GM19468 (cell line): Measurements from ENCODE around the gene FAM240B.

ENCODE experiments used
- ATAC-seq: cut with Tn5 transposase; IDR thresholded peaks from one replicate; pipeline ENCODE4 v1.9.1; 2021; ENCODE audit warnings: mild to moderate bottlenecking, moderate library complexity, moderate number of reproducible peaks; ENCODE audit not compliant: unreplicated experiment; ENCODE audit errors: extremely low read depth

FAM240B gene

DNA sequence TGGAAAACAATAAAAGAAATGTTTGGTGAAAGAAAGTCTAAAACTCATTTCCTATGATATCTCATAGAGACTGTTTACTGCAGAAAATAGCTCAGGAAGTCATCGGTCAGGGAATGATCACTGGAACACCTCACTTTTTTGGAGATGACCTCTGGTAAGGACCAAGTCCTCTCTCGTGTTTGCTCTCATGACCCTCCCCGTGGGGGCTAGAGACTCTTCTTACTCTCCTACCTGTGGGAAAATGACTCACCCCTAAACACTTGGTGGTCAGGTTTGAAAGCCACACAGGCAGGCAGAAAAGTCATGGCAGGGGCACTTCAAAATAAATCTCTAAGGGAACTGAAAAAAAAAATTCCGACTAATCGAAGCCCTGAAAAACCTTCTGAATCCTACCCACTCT, 48.2 kb downstream of the FAM240B start:
- no peak for ATAC-seq

DNA sequence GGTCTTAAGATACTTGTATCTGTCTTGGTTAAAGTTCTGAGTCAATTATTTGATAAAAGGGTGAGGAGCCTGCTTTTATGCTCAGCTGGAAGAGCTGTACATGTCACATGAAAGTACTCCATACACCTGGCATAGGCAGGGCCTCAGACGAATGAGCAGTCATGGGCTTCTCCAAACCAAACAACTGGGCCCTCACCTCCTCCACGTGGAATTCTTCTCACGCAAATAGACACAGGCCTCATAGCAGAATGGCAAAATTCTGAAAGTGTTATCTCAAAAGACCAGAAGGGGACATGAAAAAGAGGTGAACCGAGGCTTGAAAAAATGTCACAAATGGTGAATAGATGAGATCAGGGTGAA, 48.6 kb downstream of the FAM240B start:
- ATAC-seq = no peak

DNA sequence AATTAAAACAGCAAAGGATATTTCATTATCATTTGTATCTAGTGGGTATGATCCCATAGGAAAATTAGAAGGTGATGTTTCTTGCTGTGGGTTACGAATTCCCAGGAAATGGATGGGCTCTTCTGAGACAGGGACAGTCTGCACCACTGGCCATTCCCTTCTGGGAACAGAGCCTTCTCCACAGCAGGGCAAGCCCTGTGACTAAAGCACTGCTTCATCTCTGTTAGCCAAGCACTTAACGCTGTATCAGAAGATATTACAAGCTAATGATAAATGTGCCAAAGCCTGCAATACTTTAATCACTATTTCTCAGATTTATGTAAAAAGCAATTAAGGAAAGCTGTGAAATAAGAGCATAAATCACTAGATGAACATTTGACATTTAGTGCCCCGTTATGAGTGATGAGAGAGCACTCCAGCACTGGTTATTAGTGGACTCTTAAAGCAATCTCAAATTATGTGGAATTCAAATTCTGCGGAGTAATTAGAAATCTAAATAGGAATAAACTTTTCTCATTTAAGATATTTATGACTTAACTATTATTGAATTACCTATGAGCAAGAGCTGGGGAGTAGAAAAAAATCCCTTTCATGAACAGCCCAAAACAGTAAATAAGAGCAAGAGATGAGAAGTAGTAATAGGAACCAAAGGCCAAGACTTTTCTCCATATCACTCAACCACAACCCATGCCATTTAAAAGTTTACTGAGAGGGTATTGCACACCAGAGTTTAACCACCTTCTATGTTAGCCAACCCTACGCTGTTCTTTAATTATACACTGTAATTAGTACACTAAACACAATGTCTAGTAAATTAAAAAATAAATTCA, 49.2 kb downstream of the FAM240B start:
- no peak for ATAC-seq

DNA sequence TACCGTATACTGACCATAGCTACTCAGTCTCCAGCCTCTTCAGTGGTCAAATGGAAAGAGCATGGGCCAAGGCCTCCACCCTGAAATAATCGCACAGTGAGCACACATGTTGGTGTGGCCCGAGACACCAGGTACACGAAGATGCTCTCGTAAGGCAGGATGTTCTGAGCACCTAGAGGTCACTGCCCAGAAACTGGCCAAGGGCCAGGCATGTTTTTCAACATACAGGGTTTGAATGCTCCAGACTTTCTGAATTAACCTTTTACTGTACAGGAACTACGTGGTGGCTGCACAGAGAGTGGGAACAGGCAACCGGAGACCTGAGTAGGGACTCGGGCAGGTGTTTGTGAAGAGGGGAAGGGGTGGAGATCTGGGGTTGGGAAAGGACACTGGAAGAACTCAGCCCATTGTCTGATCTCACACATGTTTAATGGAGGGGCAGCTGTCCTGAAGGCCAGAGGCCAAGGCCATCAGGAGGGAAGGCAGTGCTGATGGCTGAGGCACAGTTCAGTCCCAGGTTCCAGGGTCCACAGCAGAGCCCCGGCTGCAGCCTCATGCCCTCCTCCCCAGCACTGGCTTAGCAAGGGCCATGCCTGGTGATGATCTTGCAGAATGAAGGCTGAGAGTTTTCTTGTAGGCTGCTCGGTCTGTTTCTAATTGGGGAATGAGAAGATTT, 51.0 kb downstream of the FAM240B start:
- ATAC-seq = no peak

DNA sequence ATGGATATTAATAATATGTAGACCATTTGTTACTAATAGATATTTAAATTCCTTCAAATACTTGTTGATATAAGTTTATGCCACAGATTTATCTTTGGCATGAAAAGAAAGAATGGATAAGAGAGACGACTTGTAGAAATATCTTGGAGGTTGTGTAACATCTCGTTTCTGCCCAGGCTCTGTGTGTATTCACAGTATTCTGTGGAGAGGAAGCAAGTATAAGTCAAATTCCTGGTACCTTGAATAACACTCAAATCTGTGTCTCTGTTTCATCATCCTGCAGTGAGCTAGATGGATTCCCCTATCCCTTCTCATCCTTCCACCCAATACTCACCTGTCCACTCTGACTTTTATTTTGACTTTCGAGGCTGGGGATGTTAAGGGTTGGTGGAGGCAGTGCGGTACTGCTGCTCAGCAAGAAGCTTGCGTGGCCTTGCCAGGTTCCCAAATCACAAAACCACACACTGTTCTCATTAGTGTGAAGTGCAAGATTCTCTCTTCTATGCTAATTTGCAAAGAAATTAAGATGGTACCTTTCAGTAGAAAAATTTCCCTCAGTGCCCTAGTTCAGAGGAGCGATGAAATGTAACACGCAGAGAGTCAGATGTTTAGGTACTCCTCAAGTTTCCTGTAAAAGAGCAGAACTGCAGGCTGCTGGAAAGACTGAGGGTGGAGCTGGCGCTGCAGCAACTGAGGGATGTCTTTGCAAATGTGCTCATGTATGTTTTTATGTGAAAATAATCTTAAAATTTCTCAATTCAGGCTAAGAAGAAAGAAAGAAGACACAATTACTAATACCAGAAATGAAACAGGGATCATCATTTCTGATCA, 57.0 kb downstream of the FAM240B start:
- ATAC-seq = no peak

DNA sequence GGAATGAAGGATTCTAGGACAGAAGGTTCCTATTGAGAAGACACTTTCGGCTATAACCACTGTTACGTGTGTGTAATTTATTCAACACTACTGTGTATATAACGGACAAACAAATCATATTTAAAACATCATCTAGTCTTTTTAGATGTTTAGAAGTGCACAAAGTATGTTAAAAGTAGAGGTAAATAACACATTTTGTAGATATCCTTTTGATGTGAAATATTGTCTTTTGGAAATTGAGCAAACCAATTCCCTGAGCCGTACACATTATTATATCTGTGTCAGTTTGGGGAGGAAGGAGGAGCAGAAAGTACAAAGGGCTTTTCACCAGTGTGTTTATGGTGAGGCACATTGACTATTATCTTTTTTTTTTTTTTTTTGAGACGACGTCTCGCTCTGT, 60.4 kb downstream of the FAM240B start:
- ATAC-seq = no peak

DNA sequence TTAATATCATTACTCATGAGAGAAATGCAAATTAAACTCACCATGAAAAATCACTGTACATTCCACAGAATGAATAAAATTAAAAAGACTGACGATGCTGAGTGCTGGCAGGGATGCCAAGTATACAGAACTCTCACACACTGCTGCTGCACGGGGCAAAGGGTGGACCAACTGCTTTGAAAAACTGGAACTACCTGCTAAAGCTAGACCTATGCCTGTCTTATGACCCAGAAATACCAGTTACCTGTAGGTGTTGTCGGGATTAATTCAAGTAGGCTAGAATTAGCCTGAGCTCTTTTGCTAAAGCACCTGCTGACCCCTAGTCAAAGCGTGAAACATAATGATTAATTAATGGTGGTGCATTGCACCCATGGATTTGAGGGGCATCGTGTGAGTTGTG, 63.0 kb downstream of the FAM240B start:
- no peak for ATAC-seq

DNA sequence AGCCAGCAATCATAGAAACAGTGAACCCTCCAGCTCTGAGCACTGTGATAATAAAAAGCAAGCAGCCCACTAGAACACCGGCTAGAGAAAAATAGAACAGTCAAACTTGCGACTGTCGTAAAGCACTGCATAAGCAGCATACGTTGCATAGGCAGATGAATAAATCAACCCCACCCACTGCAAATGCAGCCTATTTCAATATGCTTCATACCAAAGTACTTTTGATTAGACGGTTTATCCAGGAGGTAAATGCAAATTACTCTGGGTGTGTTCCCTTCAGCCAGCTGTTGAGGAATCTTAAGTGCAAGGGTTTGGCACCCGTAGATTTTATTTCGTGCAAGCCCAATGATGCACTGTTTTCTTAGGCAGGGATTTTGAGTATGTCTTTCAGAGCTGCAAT, 67.4 kb downstream of the FAM240B start:
- no peak for ATAC-seq

DNA sequence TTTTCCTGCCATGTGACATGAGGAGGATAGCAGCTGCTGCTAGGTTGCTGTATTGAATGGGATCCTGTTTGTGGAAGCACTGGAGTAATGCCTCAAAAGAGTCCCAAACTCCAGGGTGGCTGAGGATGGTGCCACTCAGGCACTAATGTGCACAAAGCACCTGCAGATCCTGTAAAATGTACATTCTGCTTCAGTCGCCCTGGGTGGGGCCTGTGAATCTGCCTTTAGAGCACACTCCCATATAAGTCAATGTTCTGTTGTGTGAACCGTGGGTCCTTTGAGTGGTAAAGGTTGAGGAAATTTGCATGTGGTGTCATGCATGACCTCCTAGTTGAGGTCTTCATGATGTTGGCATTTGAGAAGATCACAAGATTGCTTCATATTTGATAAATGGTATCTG, 67.9 kb downstream of the FAM240B start:
- no peak for ATAC-seq

DNA sequence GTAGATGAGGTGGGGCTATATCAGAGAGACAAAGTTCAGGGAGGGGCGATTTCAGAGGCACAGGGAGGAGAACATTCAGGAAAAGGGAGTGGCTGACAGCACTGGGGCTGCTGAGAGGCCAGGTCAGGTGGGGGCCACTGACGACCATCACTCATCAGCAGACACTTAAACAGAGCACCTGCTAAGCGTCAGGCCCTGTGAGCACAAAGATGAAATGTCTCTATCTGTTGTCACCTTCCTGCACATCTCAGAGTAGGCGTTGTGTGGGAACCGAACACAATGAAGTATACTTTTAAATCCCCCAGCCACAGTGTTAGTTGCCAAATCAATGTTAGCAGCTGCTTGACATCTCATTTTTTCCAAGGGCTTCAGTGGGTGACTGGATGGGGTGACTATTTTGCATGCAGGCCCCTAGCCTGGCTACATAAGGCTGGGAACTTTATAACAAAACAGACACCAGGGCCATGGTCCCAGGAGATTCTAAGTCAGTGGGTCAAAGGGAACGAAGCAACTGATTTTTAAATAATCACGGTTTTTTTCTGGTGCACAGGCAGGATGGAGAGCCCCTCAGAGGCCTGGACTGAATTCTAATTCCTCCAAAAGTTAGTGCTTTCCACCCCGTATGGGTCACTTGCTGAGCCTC, 68.4 kb downstream of the FAM240B start:
- ATAC-seq = no peak

DNA sequence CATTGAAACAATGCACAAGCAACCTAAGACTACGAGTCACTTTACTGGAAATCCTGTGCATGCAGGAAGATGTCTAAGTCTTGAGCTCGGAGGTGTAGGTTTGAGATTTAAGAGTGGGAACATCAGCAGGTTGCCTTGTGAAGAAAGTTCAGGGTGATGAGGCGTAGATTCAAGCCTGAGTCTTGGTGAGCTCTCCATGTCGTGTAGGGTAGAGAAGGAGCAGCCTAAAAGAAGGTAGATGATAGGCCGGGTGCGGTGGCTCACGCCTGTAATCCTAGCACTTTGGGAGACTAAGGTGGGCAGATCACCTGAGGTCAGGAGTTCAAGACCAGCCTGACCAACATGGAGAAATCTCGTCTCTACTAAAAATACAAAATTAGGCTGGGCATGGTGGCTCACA, 69.4 kb downstream of the FAM240B start:
- ATAC-seq = no peak

DNA sequence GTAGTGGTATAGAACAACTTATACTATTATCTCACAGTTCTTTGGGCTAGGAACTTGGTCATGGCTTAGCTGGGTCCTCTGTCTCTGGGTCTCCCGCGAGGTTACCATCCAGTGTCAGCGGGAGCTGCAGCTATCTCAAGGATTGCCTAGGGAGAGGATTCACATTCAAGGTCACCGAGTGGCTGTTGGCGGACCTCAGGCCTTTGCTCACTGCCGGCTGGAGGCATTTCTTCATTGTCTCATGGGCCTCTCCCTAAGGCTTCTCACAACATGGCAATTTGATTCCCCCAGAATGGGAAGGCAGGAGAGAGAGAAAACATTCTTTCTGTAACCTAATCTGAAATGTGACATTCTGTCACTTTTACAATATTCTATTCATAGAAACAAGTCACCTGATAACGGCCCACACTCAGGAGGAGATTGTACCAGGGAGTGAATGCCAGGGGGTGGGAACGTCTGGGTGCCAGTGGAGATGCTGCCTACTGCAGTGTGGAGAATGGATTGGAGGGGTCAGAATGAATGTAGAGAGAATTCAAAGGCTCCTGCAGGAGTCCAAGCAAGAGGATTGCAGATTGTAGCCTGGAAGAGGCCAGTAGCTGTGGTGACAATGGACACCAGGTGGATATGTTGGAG, 70.1 kb downstream of the FAM240B start:
- no peak for ATAC-seq

DNA sequence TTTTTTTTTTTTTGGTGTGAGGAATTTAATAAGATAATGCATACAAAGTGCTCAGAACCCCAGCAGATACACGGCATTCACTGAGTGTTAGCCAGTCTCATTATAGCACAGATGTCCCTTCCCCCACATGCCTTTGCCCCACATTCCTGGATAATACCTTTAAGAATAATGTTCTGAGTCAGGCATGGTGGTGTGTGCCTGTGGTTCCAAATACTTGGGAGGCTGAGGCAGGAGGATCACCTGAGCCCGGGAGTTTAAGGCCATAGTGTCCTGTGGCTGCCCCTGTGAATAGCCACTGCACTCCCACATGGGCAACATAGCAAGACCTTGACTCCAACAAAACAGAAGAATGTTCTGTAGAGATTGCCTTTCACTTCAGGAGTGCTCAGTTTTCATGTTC, 75.3 kb downstream of the FAM240B start:
- ATAC-seq = no peak
